ENCODE results near the gene WWOX.

DNA sequence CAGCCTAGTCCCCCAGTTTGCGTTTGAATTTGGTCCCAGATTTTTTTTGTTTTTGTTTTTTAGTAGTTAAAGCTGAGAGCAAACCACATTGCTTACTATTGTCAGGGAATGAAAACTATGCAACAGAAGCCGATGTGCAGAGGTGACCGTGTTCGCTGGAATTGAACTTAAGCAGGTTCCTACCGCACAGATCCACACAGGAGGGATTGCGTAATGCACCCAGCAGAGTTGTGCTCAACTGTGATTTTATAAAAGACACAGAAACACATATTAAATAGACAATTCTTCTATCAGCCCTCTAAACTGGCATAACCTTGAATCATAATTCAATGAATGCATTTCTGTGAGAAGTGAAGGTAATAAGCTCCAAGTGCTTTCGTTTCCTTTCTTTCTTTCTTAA is 443.0 kb downstream of the WWOX start:
- no peak for TF ChIP-seq POLR2A (IDR thresholded peaks at IDR 0.05; ENCODE audit: low read depth, low read length)
- no peak for TF ChIP-seq POLR2AphosphoS5 (IDR thresholded peaks at IDR 0.05; ENCODE audit: low read depth, low read length)
- TF ChIP-seq PAX5 (IDR thresholded peaks at IDR 0.05; ENCODE audit: insufficient read depth, low read length, severe bottlenecking) = no peak

All from GM12891 (cell line).